Erythroblast (primary cell): ENCODE measurements around the gene ICA1L.

ENCODE experiments used
- GATA1 ChIP-seq: IDR thresholded peaks from 2 replicates; pipeline ENCODE4 v1.6.1; 2011; ENCODE audit warnings: low read depth, mild to moderate bottlenecking, control low read depth, low read length, moderate library complexity
- POLR2A ChIP-seq: IDR thresholded peaks from 2 replicates; pipeline ENCODE4 v1.6.1; 2011; ENCODE audit warnings: mild to moderate bottlenecking, low read length

DNA sequence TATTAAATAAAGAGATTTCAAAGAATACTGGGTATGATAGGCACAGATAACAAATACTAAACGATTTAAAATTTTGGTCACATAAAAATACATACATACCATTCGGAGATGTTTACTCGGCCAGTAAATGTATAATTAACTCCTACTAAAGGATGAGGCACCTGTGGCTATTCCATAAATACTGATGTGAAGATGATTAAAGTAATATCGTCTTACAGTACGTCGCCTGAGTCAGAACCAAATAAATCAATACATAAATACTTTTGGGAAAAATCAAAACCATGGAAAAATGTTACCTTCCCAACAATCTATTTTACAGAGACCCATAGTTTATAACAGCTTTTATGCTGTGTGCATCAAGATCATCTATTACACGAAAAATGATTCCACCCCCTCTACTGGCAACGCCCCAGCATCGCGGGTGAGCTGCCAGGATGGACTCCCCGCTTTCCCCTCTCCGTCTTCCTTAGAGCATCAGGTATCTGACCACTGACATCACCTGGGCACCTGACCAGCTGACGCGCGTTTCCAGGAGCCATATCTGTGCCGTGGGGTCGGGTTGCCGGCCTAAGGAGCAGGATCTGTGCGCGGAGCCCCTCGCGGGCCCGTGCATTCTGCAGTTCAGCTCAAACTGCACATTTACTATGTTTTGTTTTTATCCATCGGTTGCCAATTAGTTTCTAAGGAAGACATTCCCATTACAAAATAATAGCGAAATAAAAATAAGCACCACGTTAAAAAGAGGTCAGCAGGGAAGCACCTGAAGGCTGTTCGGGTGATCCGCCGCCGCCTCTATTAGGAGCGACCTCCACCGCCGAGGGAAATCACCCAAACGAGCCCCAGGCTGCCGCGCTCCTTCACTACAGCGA, 901 bp downstream of the ICA1L start:
- TF ChIP-seq POLR2A = no peak
- no peak for TF ChIP-seq GATA1
